Right cardiac atrium (tissue), 5 donors: Measurements from ENCODE around the gene PPP1R9A. TPM values are rescaled to one million over a fixed set of nuclear protein-coding genes. Genes with fewer than 3 reads are reported as not detected.

Source experiments
- ATAC-seq, 2 donors: fragments of 200-7000 bp; cut with Tn5 transposase; one replicate each; pipeline versions ENCODE4 v1.8.0 to v1.9.1; 2020; ENCODE audit warnings: moderate library complexity in 2 of 2, mild to moderate bottlenecking in 1 of 2
- DNase-seq, 3 donors: peaks; one replicate each; pipeline ENCODE4 v3.0.0-alpha.2; 2020
- H3K27ac ChIP-seq: one replicate; pipeline ENCODE4 v1.5.1; 2013; ENCODE audit warnings: mild to moderate bottlenecking, low read length, control low read depth, moderate library complexity
- H3K27me3 ChIP-seq: one replicate; pipeline ENCODE4 v1.6.1; 2013; ENCODE audit not compliant: control insufficient read depth, insufficient read depth
- H3K4me1 ChIP-seq: one replicate; pipeline ENCODE4 v1.6.1; 2013; ENCODE audit warnings: low read length; ENCODE audit not compliant: control insufficient read depth, insufficient read depth
- H3K4me3 ChIP-seq: one replicate; pipeline ENCODE4 v1.5.1; 2013; ENCODE audit warnings: low read length, control low read depth
- H3K9me3 ChIP-seq: one replicate; pipeline ENCODE4 v1.6.1; 2013; ENCODE audit warnings: low read length; ENCODE audit not compliant: control insufficient read depth
- WGBS: extraction: QIAGEN DNeasy Blood & Tissue Kit; methylation state at CpG from one replicate; pipeline ENCODE4 v1.1.7; 2013; 5-methylcytosine and 5-hydroxymethylcytosine counted together
- intact Hi-C, 4 donors: fragments of 100-400 bp; cut with DNase I; formaldehyde crosslinking; loops; one replicate each; pipeline versions ENCODE4 v1.11.0 to v1.14.0; 2022 to 2023
- polyA plus RNA-seq: library from polyadenylated mRNA; stranded (reverse); fragments of 200-250 nt; gene quantifications from one replicate; pipeline ENCODE4 v1.2.3, GENCODE V29; 2013
- total RNA-seq, 4 donors: library from RNA; stranded (reverse); fragmentation: NEBNext Ultra II Directional; extraction: Animal tissue kit (Norgen Biotek cat#: 25700); gene quantifications; one replicate each; pipeline ENCODE4 v1.2.1, GENCODE V29; 2021
- donor health status: healthy with polysubstance abuse.
- donor health status: DM: no; HTN: yes; CAD: no.
- donor health status: DM: no; HTN: no; CAD: no.
- donor health status: DM: no; HTN: yes; CAD: no; lungs with severe emphysema.
- donor health status: DM: yes; HTN: yes; CAD: no.

The PPP1R9A gene
- total and polyA plus RNA-seq, 5 donors, result 3.7 to 37.3 (median 28.5) TPM

- H3K4me1 ChIP-seq, result no peaks in the 10 kb centered on the region
- intact Hi-C loops, result no loop called here
- WGBS, result 92% methylated on average over 2 of the region's 2 CpGs
- H3K4me3 ChIP-seq, result no peak overlapping the region
- H3K27ac ChIP-seq, result no peak overlapping the region
- ATAC-seq (no peak), DNase-seq (no peak)
- no peaks in the 10 kb centered on the region for H3K9me3 ChIP-seq
- no peaks in the 10 kb centered on the region for H3K27me3 ChIP-seq
These were observed 433.1 kb downstream of the PPP1R9A start for GRCh38 chr7:95340491-95340890.

GRCh38 chr7:95342029-95342428 is 434.6 kb downstream of the PPP1R9A start:
- intact Hi-C loops, result no loop called here
- H3K4me3 ChIP-seq, result no peak overlapping the region
- 91% methylated on average over 3 of the region's 3 CpGs for WGBS

GRCh38 chr7:95342642-95343307 is 435.4 kb downstream of the PPP1R9A start:
- Histone ChIP-seq H3K4me3 (no peak overlapping the region), H3K27me3 (no peaks in the 10 kb centered on the region), H3K9me3 (no peaks in the 10 kb centered on the region), H3K4me1 (no peaks in the 10 kb centered on the region), H3K27ac (no peak overlapping the region)
- ATAC-seq (no peak), DNase-seq (no peak)
- intact Hi-C loops, result no loop called here
- 67% methylated on average over 4 of the region's 4 CpGs for WGBS

More at GRCh38 chr7:95342029-95342428, 434.6 kb downstream of the PPP1R9A start:
- H3K27ac ChIP-seq, result no peak overlapping the region
- H3K4me1 ChIP-seq, result no peaks in the 10 kb centered on the region
- H3K9me3 ChIP-seq, result no peaks in the 10 kb centered on the region
- ATAC-seq (no peak), DNase-seq (no peak)
- H3K27me3 ChIP-seq, result no peaks in the 10 kb centered on the region
